ENCODE measurements around the gene DESI1. TPM values are rescaled to one million over a fixed set of nuclear protein-coding genes. Genes with fewer than 3 reads are reported as not detected.

DESI1 gene
- total RNA-seq, 2 donors from 2014 or later, result 62.3 to 65.8 TPM

DNA sequence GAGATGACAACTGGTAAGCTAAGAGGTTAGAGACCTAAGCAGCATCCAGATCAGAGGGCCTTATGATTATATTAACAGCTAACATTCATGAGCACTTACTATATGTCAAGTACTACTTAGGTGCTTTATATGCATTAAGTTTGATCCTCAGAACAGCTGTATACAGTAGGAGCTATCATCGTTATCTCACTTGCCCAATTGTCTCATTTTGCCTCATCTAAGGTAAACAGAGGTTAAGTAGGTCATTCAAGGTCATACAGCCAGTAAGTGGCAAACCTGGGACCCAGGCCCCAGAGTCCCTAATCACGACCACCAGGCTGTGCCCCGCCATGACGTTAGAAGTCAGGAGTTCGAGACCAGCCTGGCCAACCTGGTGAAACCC, 72.0 kb downstream of the DESI1 start:
- DNase-seq (ENCODE audit: low spot score), result no peak
- H3K4me1 ChIP-seq, result peaks cover 0 to 9% of the 10 kb centered on the region in 2 donors
- no peak overlapping the region for H3K27ac ChIP-seq
- no peaks in the 10 kb centered on the region for H3K27me3 ChIP-seq
- TF ChIP-seq CTCF (IDR thresholded peaks at IDR 0.05), result no peak
- no peak overlapping the region for H3K4me3 ChIP-seq
- no peaks in the 10 kb centered on the region for H3K36me3 ChIP-seq
- H3K9me3 ChIP-seq, result no peaks in the 10 kb centered on the region

Other genes with a start within 250 kb of the DESI1 start
- 10 to 100 TPM; 12.7 to 14.2 TPM for gene TEF, start 239.1 kb downstream of the DESI1 start, total RNA-seq
- gene TOB2, start 174.2 kb downstream of the DESI1 start, total RNA-seq, result 10 to 100 TPM; 49.1 to 55.3 TPM
- 10 to 100 TPM; 19.3 to 23.5 TPM for gene PHF5A, start 152.4 kb downstream of the DESI1 start, total RNA-seq
- gene ACO2, start 151.9 kb downstream of the DESI1 start, total RNA-seq, result 100 to 1,000 TPM; 447 to 604 TPM
- gene POLR3H, start 76.6 kb downstream of the DESI1 start, total RNA-seq, result 10 to 100 TPM; 11.4 to 12.0 TPM
- 100 to 1,000 TPM; 257 to 324 TPM for gene CSDC2, start 60.0 kb downstream of the DESI1 start, total RNA-seq
- gene PMM1, start 31.2 kb downstream of the DESI1 start, total RNA-seq, result 10 to 100 TPM; 17.3 TPM
- 100 to 1,000 TPM; 161 to 174 TPM for gene XRCC6, start 252 bp upstream of the DESI1 start, total RNA-seq
- gene SNU13, start 67.8 kb upstream of the DESI1 start, total RNA-seq, result 100 to 1,000 TPM; 183 to 226 TPM
- 10 to 100 TPM in 1 of 2 donors, under 1 TPM in 1; 0.71 to 15.5 TPM for gene MEI1, start 78.5 kb upstream of the DESI1 start, total RNA-seq
- gene CCDC134, start 179.6 kb upstream of the DESI1 start, total RNA-seq, result 1 to 10 TPM; 4.0 to 6.4 TPM
- 10 to 100 TPM; 45.6 to 61.4 TPM for gene SREBF2, start 212.1 kb upstream of the DESI1 start, total RNA-seq

Data from right atrium auricular region (tissue), 2 donors.